ENCODE measurements around the gene PROKR2.

Gene PROKR2
- 0 to 0.07 (median 0) reads per million in 18 experiments for total RNA-seq

- DNase-seq: no peak
These were observed at the start of gene PROKR2 for GRCh38 chr20:5316188-5317158. TSS of gene PROKR2 (minus strand) at chr20:5316954. CDS start at chr20:5314369, 2,585 bp downstream.

- DNase-seq: no peak
These were observed 48.3 kb upstream of the PROKR2 start for GRCh38 chr20:5364997-5365597.

GRCh38 chr20:5364136-5364821 lies 47.5 kb upstream of the PROKR2 start:
- DNase-seq: no peak

- no peak for DNase-seq
These were observed 46.0 kb upstream of the PROKR2 start for GRCh38 chr20:5362771-5363170.

- no peak for DNase-seq
These were observed 44.4 kb upstream of the PROKR2 start for GRCh38 chr20:5361176-5361575.

GRCh38 chr20:5357946-5358345 lies 41.2 kb upstream of the PROKR2 start:
- peak; percentile 89 to 94 for DNase-seq

GRCh38 chr20:5356941-5357340 lies 40.2 kb upstream of the PROKR2 start:
- peak; percentile 18 to 26 for DNase-seq

- DNase-seq: peak; percentile 64 to 68
These were observed 38.1 kb upstream of the PROKR2 start for GRCh38 chr20:5354901-5355300.

- DNase-seq: peak; percentile 30 to 58
These were observed 37.1 kb upstream of the PROKR2 start for GRCh38 chr20:5353624-5354496.

- no peak for DNase-seq
These were observed 32.7 kb upstream of the PROKR2 start for GRCh38 chr20:5349448-5349847.

- no peak for DNase-seq
These were observed 25.3 kb upstream of the PROKR2 start for GRCh38 chr20:5342021-5342420.

- no peak for DNase-seq
These were observed 14.6 kb upstream of the PROKR2 start for GRCh38 chr20:5331340-5331739.

- no peak for DNase-seq
These were observed 11.5 kb upstream of the PROKR2 start for GRCh38 chr20:5328268-5328667.

GRCh38 chr20:5327356-5327755 lies 10.6 kb upstream of the PROKR2 start:
- no peak for DNase-seq

GRCh38 chr20:5315807-5316187 lies 957 bp downstream of the PROKR2 start:
- DNase-seq: no peak

- DNase-seq: no peak
These were observed 2.8 kb downstream of the PROKR2 start for GRCh38 chr20:5313916-5314315.

GRCh38 chr20:5312518-5312917 lies 4.2 kb downstream of the PROKR2 start:
- no peak for DNase-seq

- DNase-seq: no peak
These were observed 6.8 kb downstream of the PROKR2 start for GRCh38 chr20:5309971-5310370.

GRCh38 chr20:5298811-5299210 lies 17.9 kb downstream of the PROKR2 start:
- no peak for DNase-seq

- no peak for DNase-seq
These were observed 19.3 kb downstream of the PROKR2 start for GRCh38 chr20:5297280-5298004.

GRCh38 chr20:5290596-5290995 lies 26.2 kb downstream of the PROKR2 start:
- no peak for DNase-seq

- DNase-seq: no peak
These were observed 34.2 kb downstream of the PROKR2 start for GRCh38 chr20:5282561-5282960.
